Gastrocnemius medialis (tissue), 4 donors: ENCODE data around the gene TBC1D2. TPM values are rescaled to one million over a fixed set of nuclear protein-coding genes. Genes with fewer than 3 reads are reported as not detected.

Source experiments
- ATAC-seq, 2 donors: fragments of 150-250 bp; one replicate each; pipeline ENCODE4 v1.9.1; 2016
- DNase-seq, 2 donors: peaks; one replicate each; pipeline ENCODE4 v3.0.0-alpha.2; 2019
- H3K27ac ChIP-seq, 4 donors: fragments of 200-600 bp; sonication (generic); 1 replicate in 1 of 4; 2 replicates in 3 of 4; pipeline ENCODE4 v1.5.1; 2016 to 2018; ENCODE audit warnings: mild to moderate bottlenecking in 2 of 4, moderate library complexity in 1 of 4
- H3K27me3 ChIP-seq, 3 donors: fragments of 200-600 bp; sonication (generic) in 2 of 3; 1 replicate in 1 of 3; 2 replicates in 2 of 3; pipeline versions ENCODE4 v1.5.1 to v1.6.0; 2016 to 2019; ENCODE audit warnings: mild to moderate bottlenecking in 1 of 3, moderate library complexity in 1 of 3
- H3K36me3 ChIP-seq, 2 donors: fragments of 200-600 bp; sonication (generic) in 1 of 2; one replicate each; pipeline ENCODE4 v1.5.1; 2017 to 2018
- H3K4me1 ChIP-seq, 2 donors: fragments of 200-600 bp; sonication (generic) in 1 of 2; one replicate each; pipeline ENCODE4 v1.5.1; 2016 to 2017; ENCODE audit warnings: mild to moderate bottlenecking in 2 of 2
- H3K4me3 ChIP-seq, 4 donors: fragments of 200-600 bp; sonication (generic) in 3 of 4; 1 replicate in 1 of 4; 2 replicates in 3 of 4; pipeline ENCODE4 v1.5.1; 2016 to 2019; ENCODE audit warnings: mild to moderate bottlenecking in 2 of 4
- H3K9me3 ChIP-seq, 3 donors: fragments of 200-600 bp; sonication (generic) in 2 of 3; 1 replicate in 1 of 3; 2 replicates in 2 of 3; pipeline ENCODE4 v1.5.1; 2016 to 2019
- CTCF ChIP-seq, 5 experiments: fragments of 450-650 bp in 3 of 5; fragments of 200-600 bp in 2 of 5; sonication (generic) in 2 of 5; IDR thresholded peaks in 4 of 5; conservative IDR thresholded peaks in 1 of 5; 1 replicate in 4 of 5; 2 replicates in 1 of 5; pipeline ENCODE4 v1.5.1; 2016 to 2019; ENCODE audit warnings: antibody characterized with exemption in 5 of 5, mild to moderate bottlenecking in 3 of 5, moderate library complexity in 3 of 5
- POLR2A ChIP-seq, 2 donors: fragments of 450-650 bp; IDR thresholded peaks; one replicate each; pipeline ENCODE4 v1.6.1; 2017; ENCODE audit warnings: antibody characterized with exemption in 2 of 2, mild to moderate bottlenecking in 2 of 2, moderate library complexity in 2 of 2
- in situ Hi-C, 4 donors: fragments of 200-750 bp; cut with MboI; loops; one replicate each; pipeline versions ENCODE4 v1.15.0 to v1.8.0; 2017; ENCODE audit warnings: low sequenced_read_pairs in 4 of 4
- intact Hi-C: fragments of 100-400 bp; cut with DNase I; formaldehyde crosslinking; loops from one replicate; pipeline ENCODE4 v1.15.1; 2023; ENCODE audit warnings: low total_unique reads
- total RNA-seq, 4 donors: library from RNA; depleted of rRNA; stranded (reverse); fragments of >200 nt; gene quantifications; one replicate each; pipeline versions ENCODE4 v1.1.0 to v1.2.3, GENCODE V29; 2016

The TBC1D2 gene
- total RNA-seq, 4 donors from 2014 or later = 0.66 to 2.9 (median 1.6) TPM

GRCh38 chr9:98187926-98188325, 67.5 kb downstream of the TBC1D2 start:
- in situ Hi-C loops = no loop called here

DNA sequence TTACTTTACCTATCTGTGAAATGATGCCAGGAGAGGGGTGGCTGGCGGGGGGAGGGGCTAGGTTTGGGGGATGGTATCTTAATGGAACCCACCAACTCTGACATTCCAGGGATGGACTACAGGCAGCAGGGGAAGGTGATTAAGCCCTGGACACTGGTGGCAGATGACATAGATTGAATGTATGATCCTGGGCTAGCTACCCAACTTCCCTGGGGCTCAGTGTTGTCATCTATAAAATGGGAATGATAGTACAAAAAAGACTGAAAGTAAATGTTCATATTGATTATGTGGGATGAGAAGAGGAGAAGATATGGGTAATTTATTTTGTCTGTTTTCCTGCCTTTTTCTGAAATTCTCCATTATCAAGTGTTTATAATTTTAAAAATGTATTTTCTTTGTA, 69.2 kb downstream of the TBC1D2 start:
- no peak overlapping the region for H3K27ac ChIP-seq
- no peaks in the 10 kb centered on the region for H3K9me3 ChIP-seq
- no peak overlapping the region for H3K4me3 ChIP-seq
- ATAC-seq (no peak), DNase-seq (no peak)
- H3K27me3 ChIP-seq = no peaks in the 10 kb centered on the region
- H3K4me1 ChIP-seq = no peaks in the 10 kb centered on the region
- intact Hi-C loops = no loop called here
- in situ Hi-C loops = no loop called here
- no peaks in the 10 kb centered on the region for H3K36me3 ChIP-seq
- no peak for TF ChIP-seq POLR2A (IDR thresholded peaks at IDR 0.05)
- TF ChIP-seq CTCF (IDR thresholded peaks at IDR 0.05 in 4 of 5, conservative IDR thresholded peaks at IDR 0.05 in 1 of 5) = no peak

More at GRCh38 chr9:98187926-98188325, 67.5 kb downstream of the TBC1D2 start:
- H3K4me3 ChIP-seq = no peak overlapping the region
- no peak overlapping the region for H3K27ac ChIP-seq
- no peaks in the 10 kb centered on the region for H3K36me3 ChIP-seq
- intact Hi-C loops = no loop called here
- H3K4me1 ChIP-seq = peaks cover 0 to 7% of the 10 kb centered on the region in 2 donors
- TF ChIP-seq CTCF (IDR thresholded peaks at IDR 0.05 in 4 of 5, conservative IDR thresholded peaks at IDR 0.05 in 1 of 5) (no peak), POLR2A (IDR thresholded peaks at IDR 0.05) (no peak)
- H3K9me3 ChIP-seq = no peaks in the 10 kb centered on the region
- H3K27me3 ChIP-seq = no peaks in the 10 kb centered on the region
- DNase-seq = no peak
- no peak for ATAC-seq

DNA sequence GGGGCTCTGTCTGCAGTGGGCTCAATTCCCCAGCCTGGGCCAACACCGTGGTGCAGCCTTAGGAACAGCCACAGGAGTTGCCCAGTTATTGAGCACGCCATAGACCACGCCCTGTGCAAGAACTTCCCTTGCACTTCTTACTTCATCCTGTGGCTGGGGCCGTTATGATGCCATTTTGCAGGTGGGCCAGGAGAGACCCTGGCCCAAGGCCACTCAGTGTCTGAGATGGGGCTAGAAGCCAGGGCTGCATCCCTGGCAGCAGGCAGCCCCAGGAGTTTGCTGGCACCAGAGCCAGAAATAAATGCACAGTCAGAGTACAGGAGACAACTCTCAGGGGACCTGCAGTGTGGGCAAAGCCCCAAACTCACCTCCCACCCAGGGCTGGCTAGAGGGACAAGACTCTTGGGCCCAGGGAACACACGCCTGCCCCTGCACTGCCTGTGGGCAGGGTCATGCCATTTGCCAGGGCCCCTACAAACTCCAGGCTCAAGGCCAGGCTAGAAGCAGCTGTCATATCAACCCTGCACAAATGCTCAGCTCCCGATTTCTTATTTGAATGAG, 69.8 kb downstream of the TBC1D2 start:
- no peaks in the 10 kb centered on the region for H3K4me1 ChIP-seq
- H3K9me3 ChIP-seq = no peaks in the 10 kb centered on the region
- intact Hi-C loops = no loop called here
- no peak overlapping the region for H3K4me3 ChIP-seq
- DNase-seq = no peak
- in situ Hi-C loops = no loop called here
- H3K27ac ChIP-seq = no peak overlapping the region
- no peaks in the 10 kb centered on the region for H3K27me3 ChIP-seq
- ATAC-seq = no peak
- TF ChIP-seq POLR2A (IDR thresholded peaks at IDR 0.05) (no peak), CTCF (IDR thresholded peaks at IDR 0.05 in 4 of 5, conservative IDR thresholded peaks at IDR 0.05 in 1 of 5) (no peak)
- no peaks in the 10 kb centered on the region for H3K36me3 ChIP-seq

- intact Hi-C loops = no loop called here
- no peaks in the 10 kb centered on the region for H3K4me1 ChIP-seq
- ATAC-seq (no peak), DNase-seq (no peak)
- TF ChIP-seq POLR2A (IDR thresholded peaks at IDR 0.05) (no peak), CTCF (IDR thresholded peaks at IDR 0.05 in 4 of 5, conservative IDR thresholded peaks at IDR 0.05 in 1 of 5) (no peak)
- no peak overlapping the region for H3K27ac ChIP-seq
- in situ Hi-C loops = no loop called here
- no peak overlapping the region for H3K4me3 ChIP-seq
- no peaks in the 10 kb centered on the region for H3K27me3 ChIP-seq
- H3K36me3 ChIP-seq = no peaks in the 10 kb centered on the region
- H3K9me3 ChIP-seq = no peaks in the 10 kb centered on the region
Measured at GRCh38 chr9:98185021-98185567, 70.4 kb downstream of the TBC1D2 start.

DNA sequence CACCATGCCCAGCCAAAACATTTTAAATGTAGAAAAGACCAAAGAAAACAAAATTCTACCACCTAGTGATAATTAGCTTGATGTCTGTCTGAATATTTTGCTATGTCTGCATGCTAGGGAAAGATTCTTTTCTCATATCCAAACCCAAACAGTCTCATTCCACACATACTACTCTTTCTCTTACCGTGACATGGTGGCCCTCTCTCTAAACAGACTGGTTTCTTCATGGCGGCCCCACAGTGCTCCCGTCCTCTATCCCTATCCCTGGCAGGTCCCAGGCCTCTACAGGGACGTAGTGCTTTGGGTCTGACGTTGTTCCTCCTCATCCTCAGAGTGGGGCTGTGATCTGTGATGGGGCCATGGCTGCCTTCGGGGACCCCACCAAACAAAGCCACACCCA, 71.1 kb downstream of the TBC1D2 start:
- Histone ChIP-seq H3K27me3 (no peaks in the 10 kb centered on the region), H3K36me3 (no peaks in the 10 kb centered on the region), H3K9me3 (no peaks in the 10 kb centered on the region), H3K27ac (no peak overlapping the region), H3K4me3 (no peak overlapping the region), H3K4me1 (no peaks in the 10 kb centered on the region)
- intact Hi-C loops (no loop called here), in situ Hi-C loops (no loop called here)
- DNase-seq = no peak
- no peak for ATAC-seq
- no peak for TF ChIP-seq POLR2A (IDR thresholded peaks at IDR 0.05)
- no peak for TF ChIP-seq CTCF (IDR thresholded peaks at IDR 0.05 in 4 of 5, conservative IDR thresholded peaks at IDR 0.05 in 1 of 5)
